ENCODE measurements around the gene DNAJA4.

DNAJA4 gene

GRCh38 chr15:78264304-78265136, at the start of gene DNAJA4:
Gene DNAJA4 (plus strand): TSS chr15:78264562. CDS start chr15:78264764, 202 bp downstream.
- DNase-seq: peak; percentile 76 to 77

GRCh38 chr15:78216276-78217104, 47.9 kb upstream of the DNAJA4 start:
- no peak for DNase-seq

GRCh38 chr15:78220713-78221112, 43.6 kb upstream of the DNAJA4 start:
- DNase-seq: no peak

GRCh38 chr15:78222745-78223395, 41.5 kb upstream of the DNAJA4 start:
- DNase-seq: no peak

- DNase-seq: no peak
Measured at GRCh38 chr15:78223396-78224022, 40.9 kb upstream of the DNAJA4 start.

GRCh38 chr15:78224023-78224411, 40.3 kb upstream of the DNAJA4 start:
- peak in 1 of 2 donors; percentile 20 for DNase-seq

GRCh38 chr15:78225783-78226541, 38.4 kb upstream of the DNAJA4 start:
- no peak for DNase-seq

- DNase-seq: no peak
Measured at GRCh38 chr15:78228356-78228996, 35.9 kb upstream of the DNAJA4 start.

- DNase-seq: no peak
Measured at GRCh38 chr15:78229431-78230406, 34.6 kb upstream of the DNAJA4 start.

GRCh38 chr15:78232951-78233350, 31.4 kb upstream of the DNAJA4 start:
- DNase-seq: no peak

- no peak for DNase-seq
Measured at GRCh38 chr15:78233496-78233895, 30.9 kb upstream of the DNAJA4 start.

GRCh38 chr15:78234515-78235040, 29.8 kb upstream of the DNAJA4 start, which contains the start of gene ACSBG1:
Gene ACSBG1 (minus strand): TSS chr15:78234565. CDS start chr15:78234501, 64 bp downstream.
- DNase-seq: no peak

GRCh38 chr15:78236491-78236890, 27.9 kb upstream of the DNAJA4 start:
- DNase-seq: no peak

GRCh38 chr15:78237146-78237545, 27.2 kb upstream of the DNAJA4 start:
- no peak for DNase-seq

- DNase-seq: no peak
Measured at GRCh38 chr15:78239811-78240210, 24.6 kb upstream of the DNAJA4 start.

- DNase-seq: peak; percentile 77 to 81
Measured at GRCh38 chr15:78241017-78241416, 23.3 kb upstream of the DNAJA4 start.

- peak in 1 of 2 donors; percentile 14 for DNase-seq
Measured at GRCh38 chr15:78242128-78242527, 22.2 kb upstream of the DNAJA4 start.

GRCh38 chr15:78243058-78243457, 21.3 kb upstream of the DNAJA4 start:
- DNase-seq: no peak

GRCh38 chr15:78243491-78243941, 20.8 kb upstream of the DNAJA4 start:
- DNase-seq: no peak

- no peak for DNase-seq
Measured at GRCh38 chr15:78244101-78244500, 20.3 kb upstream of the DNAJA4 start.
